Spleen (tissue), 7 donors: Measurements from ENCODE around the gene C8B.

ENCODE experiments used
- POLR2A ChIP-seq, 3 donors: fragments of 450-650 bp; IDR thresholded peaks; one replicate each; pipeline ENCODE4 v1.5.1; 2017; ENCODE audit warnings: antibody characterized with exemption in 3 of 3, mild to moderate bottlenecking in 1 of 3
- POLR2AphosphoS5 ChIP-seq, 3 donors: sonication (generic); formaldehyde crosslinking; IDR thresholded peaks; one replicate each; pipeline ENCODE4 v1.5.1; 2017; ENCODE audit warnings: antibody characterized with exemption in 3 of 3
- TF ChIP-seq, protein P1 (sequence below), 11 experiments: fragments of 200-600 bp in 7 of 11; fragments of 450-650 bp in 4 of 11; sonication (generic) in 4 of 11; IDR thresholded peaks in 8 of 11; conservative IDR thresholded peaks in 3 of 11; 1 replicate in 7 of 11; 2 replicates in 4 of 11; pipeline versions ENCODE4 v1.4.0 to v1.8.0; 2016 to 2021; ENCODE audit warnings: antibody characterized with exemption in 11 of 11, inconsistent platforms in 4 of 11, mild to moderate bottlenecking in 1 of 11
- donor health status: DM: no; HTN: no; CAD: no; lungs with moderate emphysema.
- donor health status: DM: no; HTN: no; CAD: no.
- donor health status: DM: no; HTN: no; CAD: no.

GRCh38 chr1:56911098-56911938 lies 54.5 kb downstream of the C8B start:
- TF ChIP-seq, protein P1, sequence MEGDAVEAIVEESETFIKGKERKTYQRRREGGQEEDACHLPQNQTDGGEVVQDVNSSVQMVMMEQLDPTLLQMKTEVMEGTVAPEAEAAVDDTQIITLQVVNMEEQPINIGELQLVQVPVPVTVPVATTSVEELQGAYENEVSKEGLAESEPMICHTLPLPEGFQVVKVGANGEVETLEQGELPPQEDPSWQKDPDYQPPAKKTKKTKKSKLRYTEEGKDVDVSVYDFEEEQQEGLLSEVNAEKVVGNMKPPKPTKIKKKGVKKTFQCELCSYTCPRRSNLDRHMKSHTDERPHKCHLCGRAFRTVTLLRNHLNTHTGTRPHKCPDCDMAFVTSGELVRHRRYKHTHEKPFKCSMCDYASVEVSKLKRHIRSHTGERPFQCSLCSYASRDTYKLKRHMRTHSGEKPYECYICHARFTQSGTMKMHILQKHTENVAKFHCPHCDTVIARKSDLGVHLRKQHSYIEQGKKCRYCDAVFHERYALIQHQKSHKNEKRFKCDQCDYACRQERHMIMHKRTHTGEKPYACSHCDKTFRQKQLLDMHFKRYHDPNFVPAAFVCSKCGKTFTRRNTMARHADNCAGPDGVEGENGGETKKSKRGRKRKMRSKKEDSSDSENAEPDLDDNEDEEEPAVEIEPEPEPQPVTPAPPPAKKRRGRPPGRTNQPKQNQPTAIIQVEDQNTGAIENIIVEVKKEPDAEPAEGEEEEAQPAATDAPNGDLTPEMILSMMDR (IDR thresholded peaks at IDR 0.05 in 8 of 11, conservative IDR thresholded peaks at IDR 0.05 in 3 of 11): no peak
- TF ChIP-seq POLR2AphosphoS5 (IDR thresholded peaks at IDR 0.05) (no peak), POLR2A (IDR thresholded peaks at IDR 0.05) (no peak)
